ENCODE data around the gene ABCA13.

Gene ABCA13

DNA sequence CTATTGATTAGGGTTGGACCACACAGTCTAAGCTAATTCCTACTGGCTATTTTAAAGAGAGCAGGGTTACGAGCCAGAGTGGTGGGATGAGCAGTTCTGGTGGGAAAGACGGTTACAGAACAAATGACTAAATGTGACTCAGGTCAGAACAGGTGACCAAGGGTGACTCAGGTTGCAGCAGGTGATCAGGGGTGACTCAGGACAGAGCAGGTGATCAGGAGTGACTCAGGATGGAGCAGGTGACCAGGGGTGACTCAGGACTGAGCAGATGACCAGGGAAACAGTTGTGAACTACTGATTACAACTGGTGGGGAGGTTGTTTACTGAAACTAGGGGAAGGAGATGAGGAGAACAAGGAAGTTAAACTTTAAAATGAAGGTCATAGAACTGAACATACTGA lies 366.3 kb downstream of the ABCA13 start:
- DNase-seq = no peak

DNA sequence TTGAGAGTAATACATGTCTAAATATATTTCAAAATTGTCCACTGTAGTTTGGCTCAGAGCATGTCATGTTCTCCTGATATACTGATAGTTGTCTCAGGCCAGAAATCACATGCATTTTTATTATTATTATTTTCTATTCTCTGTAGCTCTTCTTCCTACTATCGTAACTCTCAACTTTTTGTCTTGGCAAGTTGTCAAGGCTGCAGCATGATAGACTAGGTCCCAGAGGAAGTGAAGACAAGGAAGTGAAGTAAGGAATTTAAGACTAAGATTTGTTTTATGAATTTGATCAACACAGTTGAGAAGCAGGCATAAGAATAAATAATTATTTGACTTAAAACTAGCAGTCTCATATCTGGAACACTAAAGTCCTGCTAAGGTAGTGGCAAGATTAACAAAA lies 369.5 kb downstream of the ABCA13 start:
- no peak for DNase-seq

DNA sequence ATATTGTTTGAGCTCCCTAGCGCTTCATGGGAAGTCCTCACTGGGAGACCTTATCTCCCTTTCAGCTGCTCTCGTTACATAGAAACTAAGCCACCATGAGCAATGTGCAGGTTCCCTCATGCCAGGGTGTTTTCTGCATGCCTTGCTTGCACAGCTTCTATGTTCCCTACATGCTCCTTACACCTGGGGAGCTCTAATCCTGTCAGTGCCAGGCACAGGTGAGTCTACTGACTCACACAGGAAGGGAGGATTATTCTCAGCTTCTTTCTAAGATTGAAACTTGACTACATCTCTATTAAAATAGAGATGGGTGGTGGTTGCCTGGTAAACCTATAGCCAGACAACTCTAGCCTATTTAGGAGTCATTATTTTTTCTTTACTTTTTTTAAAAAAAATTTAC lies 377.4 kb downstream of the ABCA13 start:
- no peak for DNase-seq

DNA sequence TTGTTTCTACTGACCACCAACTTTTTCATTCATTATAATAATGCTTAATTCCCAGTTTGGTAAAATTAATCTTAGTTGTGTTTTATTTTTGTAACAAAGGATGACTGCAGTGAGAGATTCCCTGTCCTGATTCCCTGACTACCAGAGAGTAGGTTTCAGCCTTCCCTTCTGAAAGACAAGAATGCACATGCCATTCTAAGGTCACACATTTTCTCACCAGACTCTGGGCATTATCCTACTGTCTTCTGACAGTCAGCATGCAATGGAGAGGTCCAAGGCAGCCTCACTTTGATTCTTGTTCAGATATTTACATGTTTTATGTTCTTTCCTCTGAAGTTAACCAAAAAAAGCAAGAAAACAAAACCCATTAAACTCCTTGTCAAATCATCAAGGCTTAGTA lies 380.4 kb downstream of the ABCA13 start:
- no peak for DNase-seq

DNA sequence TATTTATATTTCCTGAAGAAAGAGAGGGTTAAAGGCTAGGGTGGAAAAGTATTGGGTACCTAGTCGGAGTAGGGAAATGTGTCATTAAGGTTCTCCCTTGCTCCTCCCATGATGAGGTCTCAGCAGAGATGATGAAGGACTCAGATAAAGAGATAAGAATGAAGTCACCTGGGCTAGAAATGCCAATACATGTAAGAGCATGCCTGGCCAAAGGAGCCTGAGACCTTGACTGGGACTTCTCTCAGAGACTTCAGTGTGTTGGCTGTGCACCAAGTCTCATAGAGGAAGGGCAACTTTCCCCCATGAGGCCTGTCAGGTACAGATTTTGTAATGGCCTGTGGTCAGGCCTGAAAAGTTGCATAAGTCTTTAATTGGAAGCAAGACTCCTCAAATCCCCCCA lies 392.1 kb downstream of the ABCA13 start:
- no peak for DNase-seq

DNA sequence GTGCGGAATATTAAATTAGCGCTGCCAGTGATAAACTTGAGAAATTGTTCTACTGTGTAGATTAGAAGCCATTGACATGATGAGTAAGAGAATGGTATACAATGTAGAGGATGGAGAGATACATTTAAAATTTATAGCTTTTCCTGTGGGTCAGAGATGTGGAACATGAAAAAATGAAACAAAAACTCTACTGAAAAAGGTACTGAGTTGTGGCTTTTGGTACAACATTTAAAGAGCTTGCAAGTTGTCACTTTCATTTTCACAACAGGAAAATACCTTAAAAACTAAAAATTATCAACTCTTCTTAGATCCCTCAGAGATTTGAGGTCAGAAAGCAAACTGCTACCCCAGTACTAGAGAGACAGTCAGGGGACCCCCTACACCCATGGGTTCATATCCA lies 404.3 kb downstream of the ABCA13 start:
- no peak for DNase-seq

DNA sequence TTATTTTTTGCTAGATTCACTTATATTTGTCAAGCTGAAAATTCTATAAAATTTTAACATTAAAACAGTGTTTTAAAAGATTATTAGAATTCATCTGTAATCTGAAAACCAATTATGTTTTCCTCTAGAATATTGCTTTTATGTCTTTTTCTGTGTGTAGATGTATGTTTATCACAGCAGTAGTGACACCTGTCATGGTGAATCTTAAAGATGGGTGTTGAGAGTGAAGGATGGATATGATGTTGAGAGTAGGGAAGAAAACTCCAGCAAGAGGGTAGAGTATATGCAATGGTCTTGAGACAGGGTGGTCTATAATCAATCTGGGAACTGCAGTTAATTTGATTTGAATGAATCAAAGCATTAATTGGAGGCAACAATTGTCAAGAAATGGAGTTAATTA lies 416.2 kb downstream of the ABCA13 start:
- DNase-seq = no peak

DNA sequence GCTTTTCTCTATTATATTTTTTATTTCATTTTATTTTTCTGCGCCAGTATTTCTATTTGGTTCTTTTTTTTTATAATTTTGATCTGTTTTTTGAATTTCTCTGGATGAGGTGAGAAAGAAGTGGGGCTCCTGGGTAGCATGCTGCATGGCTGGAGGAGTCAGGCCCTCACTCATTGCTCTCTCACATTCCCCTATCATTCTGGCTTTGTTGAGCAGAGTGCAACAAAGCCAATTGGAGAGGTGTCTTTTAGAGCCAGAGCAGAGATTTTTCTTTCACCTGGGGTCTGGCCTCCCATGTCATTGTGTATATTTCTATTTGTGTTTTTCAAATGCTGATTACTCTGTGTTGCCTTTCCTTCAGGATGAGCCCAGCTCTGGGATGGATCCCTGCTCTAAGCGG lies 423.1 kb downstream of the ABCA13 start:
- no peak for DNase-seq

DNA sequence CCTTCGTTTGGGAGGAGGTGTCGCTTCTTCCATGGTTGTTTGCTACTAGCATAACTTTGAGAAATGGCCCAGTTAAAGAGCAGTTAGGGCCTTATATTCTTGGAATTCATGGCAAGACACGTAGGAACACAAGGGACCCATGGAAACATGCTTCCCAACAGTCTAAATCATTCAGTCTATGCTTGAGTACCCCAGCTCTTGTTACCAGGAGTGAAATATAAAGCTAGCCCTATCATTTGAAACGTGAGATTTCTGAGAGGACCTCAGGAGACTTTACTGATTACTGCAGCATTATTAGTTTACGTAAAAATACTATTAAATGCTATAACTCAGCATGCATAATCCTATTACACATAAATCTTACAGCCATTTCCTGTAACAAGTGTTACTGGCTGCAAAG lies 424.5 kb downstream of the ABCA13 start:
- no peak for DNase-seq

DNA sequence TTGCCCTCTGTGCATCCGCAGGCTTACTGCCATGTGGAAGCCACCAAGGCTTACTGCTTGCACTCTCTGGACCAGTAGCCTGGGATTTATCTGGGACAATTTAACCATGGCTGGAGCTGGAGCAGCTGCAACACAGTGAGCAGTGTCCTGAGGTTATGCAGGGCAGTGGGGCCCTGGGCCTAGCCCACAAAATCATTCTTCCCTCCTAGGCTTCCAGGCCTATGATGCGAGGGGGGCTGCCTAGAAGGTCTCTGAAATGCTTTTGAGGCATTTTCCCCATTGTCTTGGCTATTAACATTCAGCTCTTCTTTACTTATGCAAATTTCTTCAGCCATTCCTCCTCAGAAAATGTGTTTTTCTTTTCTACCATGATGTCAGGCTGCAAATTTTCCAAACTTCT lies 439.4 kb downstream of the ABCA13 start:
- no peak for DNase-seq

DNA sequence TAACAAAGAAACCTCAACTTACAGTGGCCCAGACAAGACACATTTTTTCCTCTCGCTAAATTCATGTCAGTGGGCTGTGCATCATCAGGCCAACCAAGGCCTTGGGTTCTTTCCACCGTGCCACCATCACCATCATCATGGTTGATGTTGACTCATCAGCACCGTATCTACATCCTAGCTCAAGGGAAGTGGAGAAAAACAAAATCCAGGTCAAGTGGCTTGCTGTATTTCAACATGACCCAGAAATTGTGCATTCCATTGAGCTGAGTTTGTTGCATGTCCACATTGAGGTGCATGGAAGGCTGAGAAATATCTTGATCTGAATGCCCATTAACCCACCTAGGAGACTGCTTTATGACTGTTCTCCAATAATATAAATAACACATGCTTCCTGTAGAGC lies 440.7 kb downstream of the ABCA13 start:
- DNase-seq = no peak

DNA sequence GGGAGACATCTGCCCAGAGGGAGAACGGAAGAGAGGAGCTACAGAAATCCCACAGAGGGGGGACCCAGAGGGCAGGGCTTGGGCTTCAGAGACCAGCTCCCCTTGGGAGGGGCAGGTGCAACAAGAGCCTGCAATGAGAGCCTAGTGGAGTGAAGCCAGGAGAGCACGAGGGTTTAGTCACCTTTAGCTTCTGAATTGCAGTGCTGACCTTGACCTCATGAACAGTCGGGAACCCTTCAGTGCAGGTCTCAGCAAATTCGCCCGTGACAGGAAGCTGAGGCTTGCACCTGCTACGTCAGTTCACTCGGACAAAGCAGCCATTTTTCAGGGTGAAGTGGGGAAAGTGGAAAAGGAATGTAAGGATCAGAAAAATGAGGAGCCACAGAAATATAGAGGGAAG lies 446.2 kb downstream of the ABCA13 start:
- no peak for DNase-seq

DNA sequence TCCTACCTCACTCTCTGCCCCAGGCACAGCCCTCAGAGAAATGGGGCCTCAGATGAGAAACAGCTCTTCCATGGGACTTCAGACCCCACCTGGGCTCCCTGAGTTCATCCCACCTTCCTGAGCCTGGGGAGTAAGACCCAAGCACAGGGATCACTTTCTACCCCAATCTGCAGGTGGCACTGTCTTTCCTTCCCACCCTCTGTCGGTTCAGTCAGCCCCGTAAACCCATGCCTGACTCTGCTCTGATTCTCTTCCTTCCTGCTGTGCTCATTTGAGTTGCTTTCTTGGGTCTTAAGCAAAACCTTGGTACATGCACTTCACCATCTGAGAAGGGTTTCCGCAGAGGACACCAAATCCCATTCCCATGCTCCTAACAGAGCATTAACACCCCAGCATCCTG lies 446.7 kb downstream of the ABCA13 start:
- DNase-seq = no peak

DNA sequence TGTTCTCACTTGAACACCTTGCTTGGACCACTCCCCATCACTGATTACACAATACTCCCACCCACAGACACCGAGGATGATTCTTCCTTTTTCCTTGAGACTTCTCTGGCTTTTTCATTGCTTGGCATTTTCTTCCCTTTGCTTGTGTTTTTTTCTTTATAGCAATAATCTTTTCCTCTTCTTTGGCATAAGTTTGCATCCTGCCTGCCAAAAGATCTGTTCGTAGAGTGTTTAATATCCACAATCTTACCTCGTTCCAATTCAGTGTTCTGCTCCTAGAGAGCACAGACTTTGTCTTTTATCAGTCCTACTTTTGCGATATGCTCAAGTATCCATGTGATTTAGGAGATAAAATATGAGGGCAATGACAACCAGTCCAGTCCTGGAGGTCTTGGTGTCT lies 449.8 kb downstream of the ABCA13 start:
- DNase-seq = no peak

DNA sequence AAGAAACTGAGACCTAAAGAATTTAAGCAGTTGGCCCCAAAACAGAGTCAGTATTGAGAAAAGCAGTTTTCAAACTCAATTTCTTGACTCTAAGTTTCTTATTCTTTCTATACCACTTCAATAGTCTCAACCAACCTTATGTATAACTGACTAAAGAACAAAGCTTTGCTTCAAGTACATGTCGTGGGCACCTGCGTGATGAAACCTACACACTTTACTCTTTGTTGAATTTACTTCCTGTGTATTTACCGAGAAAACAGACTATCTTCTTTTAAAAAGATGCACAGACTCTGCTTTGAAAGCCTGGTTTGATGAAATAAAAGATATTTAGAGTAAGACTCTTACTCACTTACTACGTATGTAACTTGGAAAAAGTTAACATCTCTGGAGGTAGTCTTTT lies 455.9 kb downstream of the ABCA13 start:
- no peak for DNase-seq

DNA sequence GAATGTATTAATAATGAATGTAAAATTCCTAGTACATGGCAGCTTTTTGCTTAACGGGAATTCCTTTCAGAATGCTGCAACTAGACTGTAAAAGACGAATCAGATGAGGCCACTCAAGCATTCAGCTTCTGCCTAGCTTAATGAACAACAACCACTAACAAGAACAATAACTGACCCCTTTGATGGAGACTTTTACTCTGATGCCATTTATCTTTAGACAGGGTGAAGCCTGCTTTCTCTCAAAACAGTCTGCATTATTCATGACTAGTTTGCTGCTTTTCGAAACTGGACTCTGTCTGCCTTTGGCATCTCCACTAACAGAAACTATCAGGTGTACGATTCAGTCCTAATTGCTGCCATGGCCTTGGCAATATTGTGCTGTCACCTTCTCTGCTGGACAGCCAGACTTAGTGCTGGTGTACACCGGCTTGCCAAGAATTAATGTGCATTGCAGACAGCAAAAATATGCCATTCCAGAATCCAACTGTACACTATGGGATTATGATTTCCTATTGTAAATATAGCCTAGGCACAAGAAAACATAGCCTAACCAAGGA lies 457.6 kb downstream of the ABCA13 start:
- DNase-seq = no peak

DNA sequence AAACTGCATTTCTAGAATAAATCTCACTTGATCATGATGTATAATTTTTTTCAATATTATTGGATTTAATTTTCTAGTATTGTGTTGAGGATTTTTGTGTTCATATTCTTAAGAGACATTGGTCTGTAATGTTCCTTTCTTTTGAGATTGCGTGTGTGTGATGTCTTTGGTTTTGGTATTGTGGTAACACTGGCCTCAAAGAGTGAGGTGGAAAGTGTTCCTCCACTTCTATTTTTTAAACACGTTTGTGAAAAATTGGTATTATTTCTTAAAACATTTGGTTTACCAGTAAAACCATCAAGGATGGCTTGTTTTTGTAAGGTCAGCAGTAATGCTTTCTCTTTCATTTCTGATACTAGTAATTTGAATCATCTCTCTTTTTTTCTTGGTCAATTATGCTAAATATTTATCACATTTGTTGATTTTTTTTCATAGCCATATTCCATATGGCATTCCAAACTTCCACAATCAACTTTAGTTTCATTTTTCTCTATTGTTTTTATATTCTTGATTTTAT lies 462.9 kb downstream of the ABCA13 start:
- no peak for DNase-seq

DNA sequence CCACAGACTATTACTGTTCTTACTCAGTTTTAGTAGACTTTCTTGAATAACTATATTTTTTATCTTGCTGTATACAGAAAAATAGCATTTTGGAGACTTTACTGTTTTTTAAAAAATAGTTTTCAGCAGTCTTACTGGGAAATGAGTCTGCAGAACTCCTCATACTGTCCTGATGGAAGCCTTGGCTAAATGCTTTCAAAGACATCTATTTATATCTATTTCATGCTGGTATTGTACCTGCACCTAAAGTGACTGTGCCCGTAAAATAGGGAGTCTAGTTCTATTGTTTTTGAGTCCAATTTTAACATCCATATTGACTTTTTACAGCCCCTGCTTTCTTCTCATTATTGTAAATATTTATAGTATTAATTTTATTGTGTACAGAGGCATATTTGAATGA lies 464.5 kb downstream of the ABCA13 start:
- no peak for DNase-seq

DNA sequence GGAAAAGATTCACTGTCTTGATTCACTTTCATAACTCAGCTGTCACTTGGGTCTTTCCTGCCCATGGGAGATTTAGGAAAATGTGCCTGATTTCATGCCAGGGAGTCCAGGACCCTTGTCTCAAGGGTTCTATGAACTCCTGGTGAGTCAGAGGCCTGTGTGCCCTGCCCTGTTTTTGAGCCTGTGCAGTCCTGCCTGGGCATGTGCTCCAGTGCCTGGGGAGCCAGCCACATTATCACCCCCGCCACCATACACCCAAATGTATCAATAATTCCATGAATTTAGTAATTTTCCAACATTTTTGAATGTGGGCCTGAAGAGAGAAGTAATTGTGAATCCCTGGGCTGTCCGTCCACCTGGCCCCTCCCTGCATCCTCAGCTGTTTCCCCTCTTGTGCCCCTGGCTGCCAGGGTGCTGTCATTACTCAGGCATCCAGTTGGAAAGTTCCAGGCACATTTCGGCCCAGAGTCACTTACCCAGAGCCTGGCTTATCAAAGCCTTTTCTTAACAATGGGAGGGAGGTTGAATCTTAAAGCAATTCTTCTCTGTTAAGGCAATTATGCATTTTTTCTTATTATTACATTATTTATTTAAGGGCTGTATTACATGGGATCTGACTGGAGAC lies 465.2 kb downstream of the ABCA13 start:
- DNase-seq = peak; percentile 19

DNA sequence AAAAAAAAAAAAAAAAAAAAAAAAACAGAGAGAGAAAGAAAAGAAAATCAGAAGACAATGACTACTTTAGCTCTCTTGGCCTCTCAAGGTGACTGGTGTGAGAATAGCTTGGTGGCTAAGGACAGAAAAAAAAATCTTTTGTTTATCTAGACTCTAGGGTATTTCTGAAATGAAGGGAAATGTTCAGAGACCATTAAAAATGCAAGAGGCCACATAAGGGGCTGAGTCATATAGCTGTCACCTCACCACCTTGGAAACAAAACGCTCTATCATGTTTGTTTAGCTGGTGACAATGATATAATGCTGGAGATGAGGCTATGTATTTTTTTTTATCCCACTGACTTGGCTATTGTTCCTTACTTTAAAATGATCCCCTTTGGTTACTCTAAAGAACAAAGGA lies 466.1 kb downstream of the ABCA13 start:
- DNase-seq = no peak

DNA sequence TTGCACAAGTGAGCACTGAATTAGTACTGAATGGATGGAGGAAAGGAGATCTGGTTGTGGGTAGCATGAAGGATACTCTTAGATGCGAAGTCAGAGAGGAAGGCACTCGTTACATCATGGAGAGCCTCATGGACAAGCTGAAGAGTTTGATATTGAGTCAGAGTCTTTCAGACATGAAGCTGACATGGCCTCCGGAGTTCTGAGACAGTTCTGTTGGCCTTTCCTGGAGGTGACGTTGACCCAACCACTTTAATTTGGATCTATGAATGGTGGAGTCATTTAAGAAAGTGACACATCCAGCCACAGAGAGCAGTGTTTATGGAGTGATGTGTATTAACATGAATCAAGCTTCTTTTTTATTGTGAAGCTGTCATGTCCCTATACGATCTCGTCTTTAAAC lies 466.8 kb downstream of the ABCA13 start:
- no peak for DNase-seq

DNA sequence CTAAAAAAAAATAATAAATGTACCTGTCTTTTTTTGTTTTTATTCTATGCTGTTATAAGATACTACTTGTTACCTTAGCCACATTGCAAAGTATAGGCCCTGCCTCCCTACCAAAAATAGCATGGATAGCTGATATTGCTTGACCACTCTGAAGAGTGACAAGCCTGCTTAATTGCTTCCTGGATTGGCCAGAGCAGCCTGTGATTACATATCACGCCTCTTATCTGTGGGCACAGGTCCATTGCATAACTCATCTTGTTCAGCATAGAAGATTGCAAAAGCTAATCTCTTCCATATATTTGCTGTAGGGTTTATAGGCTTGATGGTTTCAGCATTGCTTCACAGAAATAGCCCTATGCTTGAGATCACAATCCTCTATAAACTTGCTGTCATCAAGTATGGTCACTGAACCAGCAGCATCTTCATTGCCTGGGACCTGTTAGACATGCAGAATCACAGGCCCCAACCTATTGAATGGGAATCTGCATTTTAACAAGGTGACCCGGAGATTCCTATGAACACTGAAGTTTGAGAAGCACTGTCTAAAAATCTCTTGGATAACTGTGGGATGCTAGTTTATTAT lies 472.3 kb downstream of the ABCA13 start:
- no peak for DNase-seq

DNA sequence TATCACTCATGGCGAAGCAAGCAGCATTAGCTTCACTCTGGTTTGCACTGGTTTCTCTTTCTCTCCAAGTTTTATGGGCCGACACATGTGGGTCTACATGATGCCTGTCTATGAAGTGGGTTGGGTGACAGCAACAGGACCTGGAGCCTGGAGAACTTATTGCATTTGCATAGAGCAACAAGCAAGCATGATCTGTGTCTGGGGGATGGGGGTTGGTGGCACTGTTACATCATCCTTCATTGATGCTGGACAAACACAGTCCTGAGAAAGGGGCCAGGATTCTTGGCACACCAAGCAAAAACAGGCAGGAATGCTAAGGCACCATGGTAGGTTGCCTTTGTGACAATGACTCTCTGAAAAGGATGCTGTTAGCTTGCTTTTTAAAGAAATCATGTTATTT lies 486.9 kb downstream of the ABCA13 start:
- DNase-seq = no peak

DNA sequence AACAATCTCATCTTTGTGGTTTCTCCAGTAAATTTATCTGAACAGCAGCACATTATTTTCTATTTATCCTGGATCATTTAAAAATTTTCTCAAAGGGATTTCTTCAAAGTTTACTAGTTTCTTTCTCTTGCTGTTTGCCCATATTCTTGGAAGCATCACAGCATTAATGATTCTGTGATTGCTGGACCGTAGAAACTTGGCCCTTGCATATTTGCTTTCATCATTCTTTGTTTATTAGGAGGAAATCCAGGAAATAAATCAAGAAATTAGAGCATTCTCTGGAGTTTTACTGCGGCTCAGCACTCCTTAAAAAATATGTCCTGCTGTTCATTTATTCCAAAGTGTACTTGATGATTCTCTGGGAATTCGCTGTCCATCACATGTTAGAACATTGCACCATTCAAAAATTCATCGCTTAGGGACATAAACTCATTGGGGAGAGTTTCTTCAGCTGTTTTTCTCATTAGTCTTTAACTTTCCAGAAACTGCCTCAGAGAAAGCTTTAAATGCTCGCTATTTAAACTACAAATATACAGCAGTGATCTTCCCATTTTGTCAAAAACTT lies 489.1 kb downstream of the ABCA13 start:
- no peak for DNase-seq

DNA sequence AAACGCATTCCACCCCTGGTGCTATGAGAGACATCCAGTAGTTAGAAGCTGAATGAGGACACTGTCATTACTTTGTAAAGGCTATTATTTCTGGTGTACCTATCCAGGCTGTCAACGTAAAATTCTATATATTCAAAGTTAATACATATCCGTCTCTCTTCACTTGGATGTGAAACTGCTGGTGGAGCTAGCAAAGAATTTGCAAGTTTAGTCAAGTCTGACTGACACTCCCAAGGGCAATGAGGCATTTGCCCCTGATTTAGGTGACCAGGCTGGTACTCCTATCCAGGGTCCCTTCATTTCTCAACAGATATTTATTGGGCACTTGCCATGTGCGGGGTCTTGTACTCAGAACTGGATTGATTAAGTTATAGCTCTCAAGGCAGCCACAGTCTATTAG lies 493.0 kb downstream of the ABCA13 start:
- DNase-seq = no peak
